SU-DHL-6 (cell line): ENCODE data around the gene MEF2A.

Experiments used
- EZH2phosphoT487 ChIP-seq: fragments of 200-600 bp; sonication (generic), shearing (Covaris generic); conservative IDR thresholded peaks from 2 replicates; pipeline ENCODE4 v1.6.1; 2018; ENCODE audit warnings: mild to moderate bottlenecking, antibody characterized with exemption, low read length, moderate library complexity, mixed read lengths
- TF ChIP-seq, protein P1 (sequence below): fragments of 200-600 bp; sonication (generic); IDR thresholded peaks from one replicate; pipeline ENCODE4 v1.5.1; 2017; ENCODE audit warnings: antibody characterized with exemption, mild to moderate bottlenecking, low read length, moderate library complexity; ENCODE audit not compliant: insufficient read depth, poor library complexity, severe bottlenecking

DNA sequence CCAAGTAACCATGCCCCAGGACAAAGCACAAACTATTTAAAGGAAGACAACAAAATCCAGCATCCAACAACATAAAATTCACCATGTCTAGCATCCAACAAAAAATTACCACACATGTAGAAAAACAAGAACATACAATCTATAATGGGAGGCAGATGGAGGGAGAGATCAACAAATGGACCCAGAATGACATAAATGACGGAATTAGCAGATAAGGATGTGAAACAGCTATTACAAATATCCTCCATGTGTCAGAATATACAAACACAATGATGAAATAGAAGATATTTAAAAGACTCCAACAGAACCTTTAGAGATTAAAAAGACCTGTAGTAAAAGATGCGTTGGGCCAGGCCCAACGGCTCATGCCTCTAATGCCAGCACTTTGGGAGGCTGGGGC, 156.6 kb downstream of the MEF2A start:
- no peak for TF ChIP-seq EZH2phosphoT487
- TF ChIP-seq, protein P1, sequence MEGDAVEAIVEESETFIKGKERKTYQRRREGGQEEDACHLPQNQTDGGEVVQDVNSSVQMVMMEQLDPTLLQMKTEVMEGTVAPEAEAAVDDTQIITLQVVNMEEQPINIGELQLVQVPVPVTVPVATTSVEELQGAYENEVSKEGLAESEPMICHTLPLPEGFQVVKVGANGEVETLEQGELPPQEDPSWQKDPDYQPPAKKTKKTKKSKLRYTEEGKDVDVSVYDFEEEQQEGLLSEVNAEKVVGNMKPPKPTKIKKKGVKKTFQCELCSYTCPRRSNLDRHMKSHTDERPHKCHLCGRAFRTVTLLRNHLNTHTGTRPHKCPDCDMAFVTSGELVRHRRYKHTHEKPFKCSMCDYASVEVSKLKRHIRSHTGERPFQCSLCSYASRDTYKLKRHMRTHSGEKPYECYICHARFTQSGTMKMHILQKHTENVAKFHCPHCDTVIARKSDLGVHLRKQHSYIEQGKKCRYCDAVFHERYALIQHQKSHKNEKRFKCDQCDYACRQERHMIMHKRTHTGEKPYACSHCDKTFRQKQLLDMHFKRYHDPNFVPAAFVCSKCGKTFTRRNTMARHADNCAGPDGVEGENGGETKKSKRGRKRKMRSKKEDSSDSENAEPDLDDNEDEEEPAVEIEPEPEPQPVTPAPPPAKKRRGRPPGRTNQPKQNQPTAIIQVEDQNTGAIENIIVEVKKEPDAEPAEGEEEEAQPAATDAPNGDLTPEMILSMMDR: no peak
